Activated CD4-positive, alpha-beta T cell treated with anti-CD3 and anti-CD28 coated beads, Interleukin-2, Interleukin-4, amounts not matched to agents 100 ng/mL and 50 ng/mL, durations not matched to agents 16 hours and 8 hours (primary cell): ENCODE data around the gene ZBTB16.
A peak's percentile ranks its signal among the peaks of the same experiment; 100 is the strongest.

Source experiments
- DNase-seq: peaks from one replicate; pipeline ENCODE4 v3.0.0-alpha.2; 2020; ENCODE audit warnings: low spot score

Gene ZBTB16

GRCh38 chr11:114168691-114169090 lies 109.2 kb downstream of the ZBTB16 start:
- no peak for DNase-seq

DNA sequence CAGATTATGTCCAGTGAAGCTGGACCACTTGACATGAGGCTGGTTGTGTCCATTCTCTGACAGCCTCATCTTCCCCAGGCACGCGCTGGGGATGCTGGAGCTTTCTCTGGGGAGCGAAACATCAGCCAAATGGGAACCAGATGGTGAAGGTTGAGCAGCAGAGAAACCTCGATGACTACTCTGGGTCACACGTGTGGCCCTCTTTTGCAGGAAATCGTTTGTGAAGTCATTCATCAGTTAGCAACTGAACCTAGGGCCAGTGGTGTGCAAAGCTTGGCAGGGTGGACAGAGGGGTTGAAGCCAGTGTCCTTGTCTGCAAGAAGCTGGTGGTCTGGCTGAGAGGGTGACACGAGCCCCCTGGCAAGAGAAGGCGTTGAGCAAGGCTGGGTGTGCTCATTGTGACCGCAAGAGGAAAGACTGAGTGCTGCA lies 109.8 kb downstream of the ZBTB16 start:
- no peak for DNase-seq

DNA sequence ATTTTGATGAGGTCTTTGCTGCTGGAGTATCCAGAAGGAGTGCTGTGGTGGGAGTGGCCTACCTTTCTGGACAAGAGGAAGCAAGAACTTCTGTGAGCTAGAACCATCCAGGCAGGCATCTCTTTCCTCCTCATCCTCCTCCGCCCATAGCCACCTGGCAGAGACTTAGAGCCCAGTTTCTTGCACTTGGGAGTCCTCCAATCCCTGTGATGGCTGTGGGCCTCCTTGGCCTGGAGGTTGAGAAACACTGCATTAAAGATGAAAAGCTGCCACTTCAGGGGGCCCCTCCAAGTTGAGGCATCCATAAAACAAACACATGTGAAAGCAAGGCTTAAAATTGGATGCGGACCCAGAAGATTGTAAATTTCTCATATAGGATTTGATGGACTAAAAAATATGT lies 110.3 kb downstream of the ZBTB16 start:
- DNase-seq: no peak

DNA sequence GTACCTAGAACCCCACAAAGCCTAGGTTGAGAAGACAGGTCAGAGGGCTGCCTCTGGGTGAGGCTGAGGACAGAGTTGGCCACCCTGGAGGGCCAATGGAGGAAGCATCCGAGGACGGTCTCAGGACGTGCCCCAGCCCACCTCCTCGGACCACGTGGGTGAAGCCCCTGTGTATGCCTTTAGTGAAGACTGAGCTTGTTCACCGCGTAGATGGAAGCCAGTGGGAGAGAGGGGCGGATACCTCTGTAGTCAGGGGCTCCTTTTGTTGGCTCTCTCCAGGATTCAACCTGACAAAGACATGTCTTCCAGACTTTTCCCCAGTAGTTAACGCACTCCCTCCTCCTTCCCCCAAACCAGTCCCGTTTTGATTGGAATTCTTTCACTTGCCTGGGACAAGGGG lies 110.7 kb downstream of the ZBTB16 start:
- no peak for DNase-seq

- no peak for DNase-seq
These were observed 111.9 kb downstream of the ZBTB16 start for GRCh38 chr11:114171257-114172054.

- no peak for DNase-seq
These were observed 112.7 kb downstream of the ZBTB16 start for GRCh38 chr11:114172055-114172861.

- DNase-seq: no peak
These were observed 113.4 kb downstream of the ZBTB16 start for GRCh38 chr11:114172871-114173444.

DNA sequence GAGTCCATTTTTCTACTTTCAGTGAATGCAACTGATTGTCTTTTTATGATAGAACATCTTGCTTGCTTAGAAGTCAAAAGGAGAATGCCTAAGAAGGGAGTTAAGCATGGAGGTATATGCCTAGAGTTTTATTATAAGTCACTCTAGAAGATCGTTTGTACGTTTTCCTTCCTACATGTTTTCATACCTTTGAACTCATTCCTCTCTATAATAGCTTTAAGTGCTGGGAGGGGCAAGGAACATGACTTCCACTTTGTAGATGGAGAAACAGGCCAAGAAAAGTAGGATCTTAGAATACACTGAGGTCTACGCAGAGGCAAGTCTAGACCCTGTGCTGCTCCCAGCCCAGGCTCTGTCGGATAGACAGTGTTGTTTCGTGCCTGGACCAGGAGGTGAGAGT lies 114.3 kb downstream of the ZBTB16 start:
- no peak for DNase-seq

- no peak for DNase-seq
These were observed 115.4 kb downstream of the ZBTB16 start for GRCh38 chr11:114174712-114175495.

- no peak for DNase-seq
These were observed 116.2 kb downstream of the ZBTB16 start for GRCh38 chr11:114175706-114176105.

- DNase-seq: no peak
These were observed 116.8 kb downstream of the ZBTB16 start for GRCh38 chr11:114176321-114176720.

DNA sequence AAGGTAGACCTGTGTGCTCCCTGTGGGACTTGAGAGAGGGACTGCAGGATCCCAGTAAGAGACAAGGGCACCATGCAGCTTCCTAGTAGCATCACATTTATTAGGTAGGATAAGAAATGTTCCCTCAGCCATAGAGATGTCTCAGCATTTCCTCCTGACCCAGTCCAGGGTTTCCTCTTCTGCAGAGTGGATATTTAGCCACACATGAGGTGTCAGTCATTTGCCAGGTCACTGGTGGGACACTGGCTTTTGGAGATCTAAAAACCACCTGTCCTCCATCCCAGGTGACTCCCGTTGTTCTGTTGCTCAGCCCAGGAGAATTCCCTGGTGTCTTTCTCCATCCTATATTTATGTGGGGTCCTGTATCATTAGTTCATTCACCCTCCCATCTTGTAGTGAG lies 119.1 kb downstream of the ZBTB16 start:
- DNase-seq: no peak

GRCh38 chr11:114179234-114179941 lies 119.9 kb downstream of the ZBTB16 start:
- no peak for DNase-seq

- no peak for DNase-seq
These were observed 121.0 kb downstream of the ZBTB16 start for GRCh38 chr11:114180301-114181055.

DNA sequence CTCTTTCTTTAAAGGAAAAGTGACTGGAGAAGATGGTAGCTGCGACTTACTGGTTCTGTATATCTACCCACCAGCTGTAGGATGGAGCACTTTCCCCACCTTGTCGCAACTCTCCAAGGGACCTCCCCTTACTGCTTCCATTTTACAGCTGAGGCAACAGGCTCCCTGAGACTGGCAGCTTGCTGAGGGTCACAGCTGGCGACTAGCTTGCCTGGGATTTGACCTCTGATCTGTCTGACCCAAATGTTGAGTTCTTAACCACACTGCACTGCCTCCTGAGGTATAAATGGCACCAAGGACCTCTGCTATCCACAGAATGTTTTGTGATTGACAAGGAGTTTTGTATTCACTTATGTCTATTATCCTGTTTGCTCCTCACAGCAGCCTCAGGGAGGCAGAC lies 121.7 kb downstream of the ZBTB16 start:
- DNase-seq: no peak

- no peak for DNase-seq
These were observed 122.2 kb downstream of the ZBTB16 start for GRCh38 chr11:114181752-114182151.

- DNase-seq: no peak
These were observed 123.0 kb downstream of the ZBTB16 start for GRCh38 chr11:114182471-114183043.

- DNase-seq: peak; percentile 63
These were observed 123.6 kb downstream of the ZBTB16 start for GRCh38 chr11:114183044-114183511.

GRCh38 chr11:114185436-114185835 lies 125.9 kb downstream of the ZBTB16 start:
- DNase-seq: no peak

- no peak for DNase-seq
These were observed 127.7 kb downstream of the ZBTB16 start for GRCh38 chr11:114187173-114187572.
